ENCODE data around the gene BTNL9.
"Not testable (repeated sequence)": the region's sequence is repeated elsewhere in the genome, so short reads cannot be mapped to it uniquely, and the experiment has no call there.

The BTNL9 gene

DNA sequence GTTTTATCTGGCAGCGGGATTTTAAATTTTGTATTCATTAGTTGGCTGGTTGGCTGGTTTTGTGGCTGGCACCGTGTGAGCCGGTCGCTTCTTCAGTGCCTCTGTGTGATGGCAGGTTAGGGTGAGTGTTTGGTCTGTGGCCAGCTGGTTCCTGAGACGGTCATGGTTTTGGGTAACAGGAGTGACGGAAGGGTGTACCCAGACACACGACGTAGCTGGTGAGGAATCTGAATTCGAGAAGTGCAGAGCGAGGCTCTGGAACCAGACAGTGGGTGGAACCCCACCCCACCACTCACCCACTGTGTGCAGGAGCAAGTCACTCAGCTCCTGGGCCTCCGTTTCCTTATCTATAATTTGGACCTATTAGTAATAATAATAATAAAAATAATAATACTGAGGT lies 2.7 kb downstream of the BTNL9 start:
- no peak for DNase-seq (ENCODE audit: low read depth in 2 of 3, low spot score in 1 of 3)

DNA sequence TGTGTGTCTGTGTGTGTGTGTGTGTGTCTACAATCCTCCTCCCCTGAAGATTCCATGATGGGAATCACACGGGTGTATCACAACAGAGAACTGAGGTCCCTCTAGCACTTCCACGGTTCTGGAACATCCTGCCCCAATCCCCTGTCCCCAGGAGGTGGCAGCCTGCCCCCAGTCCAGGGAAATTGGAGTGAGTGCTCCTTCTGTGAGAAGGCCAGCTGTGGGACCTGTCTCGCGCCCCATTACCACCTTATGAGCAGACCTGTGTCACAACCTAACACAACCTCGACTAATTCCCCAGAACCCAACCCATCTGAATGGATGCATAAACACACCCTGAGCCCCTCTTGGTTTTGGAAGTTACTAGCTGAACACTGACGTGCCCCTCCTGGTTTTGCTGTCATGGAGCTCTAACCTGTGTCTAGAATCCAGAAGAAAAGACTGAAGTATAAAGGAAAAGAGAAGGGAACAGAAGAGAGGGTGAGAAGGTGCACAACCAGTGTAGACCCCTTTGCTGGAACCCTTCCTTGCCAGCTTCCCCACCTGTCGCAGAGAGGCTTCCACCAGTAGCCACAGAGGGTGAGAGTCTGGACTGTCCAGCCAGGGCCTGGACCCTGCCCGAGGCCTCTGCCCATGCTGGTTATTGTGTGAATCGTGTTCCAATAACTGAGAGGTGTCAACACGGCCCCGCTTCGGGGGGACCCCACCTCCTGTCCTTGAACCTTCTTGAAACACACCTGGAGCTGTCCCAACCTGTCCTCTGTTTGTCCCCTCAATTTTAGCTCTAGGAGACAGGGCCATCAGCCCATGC lies 3.4 kb downstream of the BTNL9 start:
- no peak for DNase-seq (ENCODE audit: low read depth in 2 of 3, low spot score in 1 of 3)

DNA sequence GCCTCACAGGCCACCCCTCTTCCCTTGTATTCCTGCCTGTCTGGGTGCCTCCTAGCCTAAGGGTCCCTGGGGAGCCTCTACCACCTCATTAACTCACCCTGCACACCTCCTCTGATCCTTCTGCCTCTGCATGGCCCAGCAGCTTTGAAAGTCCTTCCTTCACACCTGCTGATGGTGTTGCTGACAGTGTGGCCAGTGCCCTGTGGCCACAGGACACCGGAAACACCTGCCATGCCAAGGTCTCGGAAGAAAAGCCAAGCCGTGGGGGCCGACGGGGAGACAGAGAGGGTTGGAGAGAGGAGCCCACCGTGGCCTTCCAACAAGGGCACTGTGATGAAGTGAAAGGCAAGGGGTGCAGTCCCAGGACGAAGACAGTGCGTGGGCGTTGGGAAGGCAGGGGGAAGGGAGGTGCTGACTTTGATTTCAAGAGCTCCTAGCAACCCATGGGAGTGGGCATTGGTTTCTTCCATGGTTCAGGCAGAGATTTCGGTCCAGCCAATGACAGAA lies 4.1 kb downstream of the BTNL9 start:
- no peak for DNase-seq (ENCODE audit: low read depth in 2 of 3, low spot score in 1 of 3)

DNA sequence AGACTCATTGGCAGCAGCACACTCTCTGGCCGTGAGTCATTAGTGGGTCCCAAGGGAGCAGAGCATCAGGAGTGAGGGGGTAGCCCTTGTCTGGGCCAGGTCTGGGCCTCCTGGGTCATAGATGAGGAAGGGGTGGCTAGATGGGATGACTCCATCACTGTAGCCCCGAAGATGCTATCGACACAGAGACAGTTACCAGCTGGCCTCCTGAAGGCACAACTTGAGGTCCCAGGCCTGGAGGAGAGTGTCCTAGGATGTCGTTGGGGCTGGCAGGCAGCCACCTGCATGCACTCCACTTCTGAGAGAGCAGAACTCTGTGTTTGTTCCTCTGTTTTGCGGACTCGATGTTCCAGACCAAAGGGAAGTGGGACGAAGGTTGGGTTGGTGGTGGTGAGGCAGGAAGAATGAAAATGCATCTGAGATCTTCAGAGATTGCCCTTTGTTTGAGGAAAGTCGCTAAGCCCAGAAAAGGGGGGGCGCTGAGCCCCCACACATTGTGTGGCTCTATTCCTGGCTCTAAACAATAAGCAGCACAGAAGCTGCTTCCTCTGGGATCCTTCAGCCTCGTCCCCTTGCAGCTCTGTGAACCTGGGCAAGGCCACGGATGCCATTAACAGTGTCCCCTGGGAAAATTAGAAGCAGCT lies 4.7 kb downstream of the BTNL9 start:
- no peak for DNase-seq (ENCODE audit: low read depth in 2 of 3, low spot score in 1 of 3)

DNA sequence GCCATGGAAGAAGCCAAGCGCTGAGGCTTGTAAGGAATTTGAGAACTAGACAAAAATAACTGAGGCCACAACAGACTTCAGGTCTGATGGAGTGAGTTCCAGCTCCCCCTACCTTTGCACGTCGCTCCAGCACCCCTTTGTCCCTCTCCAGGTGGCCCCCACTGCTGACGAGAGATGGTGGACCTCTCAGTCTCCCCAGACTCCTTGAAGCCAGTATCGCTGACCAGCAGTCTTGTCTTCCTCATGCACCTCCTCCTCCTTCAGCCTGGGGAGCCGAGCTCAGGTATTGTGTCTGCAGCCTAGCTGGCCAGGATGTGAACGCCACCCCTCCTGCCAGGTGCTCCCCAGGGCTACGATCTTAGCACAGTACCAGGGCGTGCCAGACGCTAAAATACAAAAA lies 5.2 kb downstream of the BTNL9 start:
- DNase-seq (ENCODE audit: low read depth in 2 of 3, low spot score in 1 of 3), result no peak

DNA sequence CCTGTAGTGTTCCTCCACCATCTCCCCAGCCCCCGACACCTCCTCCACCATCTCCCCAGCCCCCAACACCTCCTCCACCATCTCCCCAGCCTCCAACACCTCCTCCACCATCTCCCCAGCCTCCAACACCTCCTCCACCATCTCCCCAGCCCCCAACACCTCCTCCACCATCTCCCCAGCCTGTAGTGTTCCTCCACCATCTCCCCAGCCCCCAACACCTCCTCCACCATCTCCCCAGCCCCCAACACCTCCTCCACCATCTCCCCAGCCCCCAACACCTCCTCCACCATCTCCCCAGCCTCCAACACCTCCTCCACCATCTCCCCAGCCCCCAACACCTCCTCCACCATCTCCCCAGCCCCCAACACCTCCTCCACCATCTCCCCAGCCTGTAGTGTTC lies 5.8 kb downstream of the BTNL9 start:
- DNase-seq (ENCODE audit: low read depth in 2 of 3, low spot score in 1 of 3), result not testable (repeated sequence)

DNA sequence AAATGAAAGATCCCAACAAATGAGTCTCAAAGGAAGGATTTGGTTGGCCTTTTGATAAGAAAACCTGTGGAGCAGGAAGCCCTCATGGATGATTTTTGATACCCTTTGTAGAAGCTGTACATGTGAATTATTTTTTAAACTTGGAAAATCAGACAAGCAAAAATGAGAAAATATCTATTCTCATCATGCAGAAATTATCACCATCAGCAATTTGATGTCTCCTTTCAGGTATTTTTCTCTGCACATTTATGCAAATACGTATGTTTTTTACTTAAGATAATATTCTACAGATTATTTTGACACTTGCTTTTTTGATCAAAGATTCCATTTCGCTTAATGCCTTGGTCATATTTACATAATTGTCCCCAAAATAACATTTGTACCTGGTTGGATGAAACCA lies 7.2 kb downstream of the BTNL9 start:
- DNase-seq (ENCODE audit: low read depth in 2 of 3, low spot score in 1 of 3), result no peak

DNA sequence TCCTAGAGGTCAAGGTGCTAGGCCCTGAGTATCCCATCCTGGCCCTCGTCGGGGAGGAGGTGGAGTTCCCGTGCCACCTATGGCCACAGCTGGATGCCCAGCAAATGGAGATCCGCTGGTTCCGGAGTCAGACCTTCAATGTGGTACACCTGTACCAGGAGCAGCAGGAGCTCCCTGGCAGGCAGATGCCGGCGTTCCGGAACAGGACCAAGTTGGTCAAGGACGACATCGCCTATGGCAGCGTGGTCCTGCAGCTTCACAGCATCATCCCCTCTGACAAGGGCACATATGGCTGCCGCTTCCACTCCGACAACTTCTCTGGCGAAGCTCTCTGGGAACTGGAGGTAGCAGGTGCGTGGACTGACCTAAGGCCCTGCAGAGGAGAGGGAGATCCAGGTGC lies 7.9 kb downstream of the BTNL9 start:
- no peak for DNase-seq (ENCODE audit: low read depth in 2 of 3, low spot score in 1 of 3)

DNA sequence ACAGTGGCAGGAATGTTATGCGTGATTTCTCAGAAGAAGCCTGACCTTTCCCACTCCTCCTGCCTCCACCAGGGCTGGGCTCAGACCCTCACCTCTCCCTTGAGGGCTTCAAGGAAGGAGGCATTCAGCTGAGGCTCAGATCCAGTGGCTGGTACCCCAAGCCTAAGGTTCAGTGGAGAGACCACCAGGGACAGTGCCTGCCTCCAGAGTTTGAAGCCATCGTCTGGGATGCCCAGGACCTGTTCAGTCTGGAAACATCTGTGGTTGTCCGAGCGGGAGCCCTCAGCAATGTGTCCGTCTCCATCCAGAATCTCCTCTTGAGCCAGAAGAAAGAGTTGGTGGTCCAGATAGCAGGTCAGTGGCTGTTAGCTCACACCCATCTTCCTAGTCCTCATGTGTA lies 9.9 kb downstream of the BTNL9 start:
- no peak for DNase-seq (ENCODE audit: low read depth in 2 of 3, low spot score in 1 of 3)

DNA sequence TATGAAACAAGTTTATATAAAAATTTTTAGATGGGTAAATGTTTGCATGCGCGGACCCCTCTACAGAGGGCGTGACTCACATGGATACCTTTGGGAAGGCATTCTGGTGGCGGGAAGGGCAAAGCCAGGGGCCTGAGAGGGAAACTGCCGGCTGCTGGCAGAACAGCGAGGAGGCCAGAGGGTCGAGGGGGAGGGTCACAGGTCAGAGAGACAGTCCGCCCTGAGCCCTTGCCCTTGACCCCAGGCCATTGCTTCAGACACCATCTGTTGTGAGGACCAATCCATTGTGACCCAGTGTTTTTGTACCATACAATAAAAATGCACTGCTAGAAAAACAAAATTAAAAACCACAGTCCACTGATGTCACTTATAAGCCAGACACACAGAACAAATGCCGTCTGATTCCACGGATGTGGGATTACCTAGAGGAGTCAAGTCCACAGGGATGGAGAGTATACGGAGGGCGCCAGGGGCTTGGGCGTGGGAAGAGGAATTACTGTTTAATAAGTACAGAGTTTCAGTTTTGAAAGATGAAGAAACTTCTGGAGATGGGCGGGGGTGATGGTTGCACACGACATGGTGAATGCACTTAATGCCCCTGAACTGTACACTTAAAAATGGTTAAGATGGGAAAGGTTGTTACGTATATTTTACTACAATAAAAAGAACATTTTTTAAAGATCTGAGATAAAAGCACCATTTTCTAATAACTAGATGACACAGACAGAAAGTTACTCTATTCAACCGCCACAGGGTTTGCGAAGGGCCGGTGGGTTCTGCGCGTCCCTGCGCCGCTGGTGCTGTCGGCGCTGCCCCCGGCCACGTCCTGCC lies 12.0 kb downstream of the BTNL9 start:
- no peak for DNase-seq (ENCODE audit: low read depth in 2 of 3, low spot score in 1 of 3)

DNA sequence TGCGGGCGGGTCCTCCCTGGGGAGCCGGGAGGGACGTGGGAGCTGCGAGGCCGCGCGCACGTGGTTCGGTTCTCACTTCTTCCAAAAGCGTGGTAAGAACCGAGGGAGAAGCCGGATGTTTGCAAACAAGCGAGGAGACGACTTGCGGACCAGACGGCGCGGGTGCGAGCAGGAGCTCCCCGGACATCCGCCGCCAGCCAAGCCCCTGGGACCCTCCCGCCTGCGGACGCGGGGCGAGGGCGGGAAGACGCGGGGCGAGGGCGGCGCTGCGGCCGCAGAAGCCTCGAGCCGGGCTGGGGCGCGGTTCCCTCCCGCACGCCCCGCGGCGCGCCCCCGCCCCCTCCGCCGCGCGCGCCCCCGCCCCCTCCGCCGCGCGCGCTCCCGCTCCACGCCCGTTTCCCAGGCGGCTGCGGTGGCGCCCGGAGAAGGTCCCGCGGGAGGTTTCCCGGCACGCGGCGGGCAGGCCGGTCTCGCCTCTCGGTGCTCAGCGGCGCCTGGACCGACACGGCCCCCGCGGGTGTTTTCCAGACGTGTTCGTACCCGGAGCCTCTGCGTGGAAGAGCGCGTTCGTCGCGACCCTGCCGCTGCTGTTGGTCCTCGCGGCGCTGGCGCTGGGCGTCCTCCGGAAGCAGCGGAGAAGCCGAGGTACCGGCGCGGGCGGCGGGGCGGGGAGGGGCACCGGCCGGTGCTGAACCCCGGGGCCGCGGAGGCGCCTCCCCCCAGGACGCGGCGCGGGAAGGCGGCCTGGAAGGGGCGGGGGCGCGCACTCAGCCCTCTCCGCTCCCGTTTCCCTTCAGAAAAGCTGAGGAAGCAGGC lies 12.8 kb downstream of the BTNL9 start:
- no peak for DNase-seq (ENCODE audit: low read depth in 2 of 3, low spot score in 1 of 3)

DNA sequence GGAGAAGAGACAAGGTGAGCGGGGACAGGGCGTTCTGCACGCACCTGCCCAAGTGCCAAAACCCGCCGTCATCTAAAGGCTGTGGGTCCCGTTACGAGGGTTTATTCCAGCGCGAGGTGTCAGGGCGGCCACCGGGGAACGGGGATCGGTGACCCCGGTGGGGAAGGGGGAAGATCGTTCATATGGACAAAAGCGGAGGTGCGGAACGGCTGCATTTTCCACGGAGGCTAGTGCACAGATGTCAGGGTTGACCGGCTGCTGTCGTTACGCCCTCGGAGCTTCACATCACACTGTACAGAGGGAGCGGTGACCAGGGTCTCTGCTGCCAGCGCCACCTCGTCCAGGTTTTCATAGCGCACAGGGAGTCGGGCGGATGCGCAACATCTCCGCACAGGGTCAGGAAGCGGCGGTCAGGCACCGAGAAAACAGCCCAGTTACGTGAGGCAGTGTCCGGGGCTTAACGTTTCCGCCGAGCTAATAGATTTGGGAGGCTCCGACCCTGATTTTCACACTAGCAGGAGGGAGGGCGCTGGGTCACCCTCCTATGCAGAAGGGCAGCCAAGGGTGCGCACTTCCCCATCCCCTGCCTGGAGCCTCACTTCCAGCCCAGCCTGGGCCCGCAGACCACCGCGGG lies 13.5 kb downstream of the BTNL9 start:
- no peak for DNase-seq (ENCODE audit: low read depth in 2 of 3, low spot score in 1 of 3)

DNA sequence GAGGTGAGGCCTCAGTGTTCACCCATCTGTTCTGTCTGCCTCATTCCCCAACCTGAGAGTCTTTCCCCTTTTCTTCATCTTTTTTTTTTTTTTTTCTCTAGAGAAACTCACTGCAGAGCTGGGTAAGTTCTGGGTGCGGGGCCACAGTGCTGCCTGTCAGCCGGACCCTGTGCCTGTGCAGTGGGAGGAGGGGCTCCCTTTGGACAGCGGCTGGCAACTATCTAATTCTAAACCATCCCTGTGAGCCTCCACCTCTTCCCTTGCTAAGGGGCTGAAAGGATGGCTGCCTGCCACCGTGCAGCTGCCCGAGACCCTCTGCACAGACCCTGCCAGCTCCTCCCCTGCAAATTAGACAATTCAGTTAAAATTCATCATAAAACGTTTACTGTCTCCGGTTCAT lies 14.1 kb downstream of the BTNL9 start:
- no peak for DNase-seq (ENCODE audit: low read depth in 2 of 3, low spot score in 1 of 3)

DNA sequence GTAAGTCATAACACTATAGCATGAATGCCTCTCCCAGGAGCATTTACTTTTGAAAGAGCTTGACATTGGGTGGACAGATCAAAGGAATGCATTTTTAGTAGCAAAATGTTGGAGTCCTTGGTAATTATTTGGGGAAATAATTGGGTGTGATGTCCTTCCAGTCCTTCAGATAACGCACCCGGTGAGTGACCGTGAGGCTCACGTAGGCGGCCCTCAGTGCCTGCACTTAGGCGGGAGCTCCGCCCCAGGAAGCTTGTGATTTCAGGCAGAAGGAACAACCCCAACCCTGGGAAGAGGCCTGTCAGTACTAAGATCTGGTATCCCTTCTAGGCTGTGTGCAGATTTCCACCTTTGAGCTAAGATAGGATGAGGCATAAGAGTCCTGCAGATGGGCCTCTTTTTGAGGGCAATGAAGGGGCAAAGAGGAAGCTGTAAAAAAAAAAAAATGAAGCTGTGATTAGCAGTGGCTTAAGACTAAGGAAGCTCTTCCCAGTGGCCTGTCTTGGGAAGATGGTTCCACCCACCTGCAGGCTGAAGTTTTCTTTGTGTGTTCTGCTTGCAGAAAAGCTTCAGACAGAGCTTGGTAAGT lies 14.9 kb downstream of the BTNL9 start:
- no peak for DNase-seq (ENCODE audit: low read depth in 2 of 3, low spot score in 1 of 3)

DNA sequence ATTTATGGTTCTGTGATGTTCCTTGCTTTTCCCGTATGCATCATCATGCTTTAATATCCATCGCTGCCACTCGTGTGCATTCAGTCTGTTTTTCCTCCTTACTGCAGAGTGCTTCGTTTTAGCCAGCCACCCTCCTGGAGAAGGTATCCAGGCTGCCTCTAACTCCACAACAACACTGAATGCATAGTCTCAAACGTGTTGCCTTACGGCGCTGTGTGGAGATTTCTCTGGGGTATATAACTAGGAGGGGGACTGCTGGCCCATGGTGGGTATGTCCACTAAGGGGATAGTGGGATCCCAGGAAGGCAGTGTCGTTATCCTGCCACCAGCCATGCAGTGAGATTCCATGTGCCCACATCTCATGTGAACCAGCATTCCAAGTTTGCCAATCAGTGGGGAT lies 16.4 kb downstream of the BTNL9 start:
- no peak for DNase-seq (ENCODE audit: low read depth in 2 of 3, low spot score in 1 of 3)

DNA sequence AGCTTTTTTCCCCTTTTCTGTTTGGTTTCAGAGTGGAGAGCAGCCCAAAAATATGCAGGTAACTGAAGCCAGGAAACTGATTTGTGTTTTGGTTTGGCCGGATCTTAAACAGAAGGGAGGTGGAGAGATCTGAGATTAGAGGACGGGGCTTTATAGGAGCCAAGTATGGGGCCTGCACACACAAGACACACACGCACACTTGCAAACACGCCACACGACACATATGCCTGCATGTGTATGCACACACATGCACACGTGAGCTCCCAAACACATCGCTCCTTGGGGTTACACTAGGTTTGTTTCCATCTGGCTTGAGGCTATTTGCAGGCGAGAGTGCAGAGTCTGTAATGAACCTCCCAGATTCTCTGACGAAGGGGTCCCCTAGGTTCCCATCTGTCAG lies 18.3 kb downstream of the BTNL9 start:
- no peak for DNase-seq (ENCODE audit: low read depth in 2 of 3, low spot score in 1 of 3)

DNA sequence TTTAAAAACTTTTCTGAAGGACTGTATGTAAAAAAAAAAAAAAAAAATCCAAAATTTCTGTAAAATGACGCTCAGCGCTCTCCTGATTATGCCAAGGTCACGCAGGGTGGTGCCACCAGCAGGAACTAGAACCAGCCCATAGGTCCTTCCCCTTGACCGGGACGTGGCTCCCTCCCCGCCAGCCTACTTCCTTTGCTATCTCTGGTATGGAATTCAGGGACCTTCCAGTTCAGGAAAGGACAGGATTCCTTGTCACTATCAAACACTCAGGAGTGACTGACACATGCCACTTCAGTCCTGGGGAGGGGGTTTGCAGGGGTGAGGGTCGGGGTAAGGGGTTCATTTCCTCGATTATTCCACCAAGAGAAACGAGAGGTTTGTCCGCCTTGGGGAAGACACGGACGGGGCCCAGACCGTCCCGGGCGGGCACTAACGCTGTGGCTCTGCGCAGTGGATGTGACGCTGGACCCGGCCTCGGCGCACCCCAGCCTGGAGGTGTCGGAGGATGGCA lies 18.8 kb downstream of the BTNL9 start:
- DNase-seq (ENCODE audit: low read depth in 2 of 3, low spot score in 1 of 3), result no peak

DNA sequence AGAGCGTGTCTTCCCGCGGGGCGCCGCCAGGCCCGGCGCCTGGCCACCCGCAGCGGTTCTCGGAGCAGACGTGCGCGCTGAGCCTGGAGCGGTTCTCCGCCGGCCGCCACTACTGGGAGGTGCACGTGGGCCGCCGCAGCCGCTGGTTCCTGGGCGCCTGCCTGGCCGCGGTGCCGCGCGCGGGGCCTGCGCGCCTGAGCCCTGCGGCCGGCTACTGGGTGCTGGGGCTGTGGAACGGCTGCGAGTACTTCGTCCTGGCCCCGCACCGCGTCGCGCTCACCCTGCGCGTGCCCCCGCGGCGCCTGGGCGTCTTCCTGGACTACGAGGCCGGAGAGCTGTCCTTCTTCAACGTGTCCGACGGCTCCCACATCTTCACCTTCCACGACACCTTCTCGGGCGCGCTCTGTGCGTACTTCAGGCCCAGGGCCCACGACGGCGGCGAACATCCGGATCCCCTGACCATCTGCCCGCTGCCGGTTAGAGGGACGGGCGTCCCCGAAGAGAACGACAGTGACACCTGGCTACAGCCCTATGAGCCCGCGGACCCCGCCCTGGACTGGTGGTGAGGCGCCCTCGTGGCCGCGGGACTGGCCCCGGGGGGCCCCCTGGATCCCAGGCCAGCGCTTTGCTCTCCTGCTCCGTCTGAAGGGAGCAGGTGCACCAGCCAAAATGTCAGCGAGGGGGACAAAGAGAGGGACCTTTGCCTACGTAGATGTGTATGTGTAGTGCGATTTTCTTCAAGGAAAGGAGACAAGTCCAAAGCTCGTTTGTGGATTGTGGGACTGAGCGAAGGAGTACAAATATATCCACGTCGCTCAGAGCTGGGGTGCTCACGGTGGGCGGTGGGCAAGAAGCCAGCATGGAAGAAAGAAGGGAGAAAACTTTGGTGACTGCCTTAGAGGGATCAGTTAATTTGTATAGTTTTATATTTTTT lies 19.5 kb downstream of the BTNL9 start:
- DNase-seq (ENCODE audit: low read depth in 2 of 3, low spot score in 1 of 3), result no peak

DNA sequence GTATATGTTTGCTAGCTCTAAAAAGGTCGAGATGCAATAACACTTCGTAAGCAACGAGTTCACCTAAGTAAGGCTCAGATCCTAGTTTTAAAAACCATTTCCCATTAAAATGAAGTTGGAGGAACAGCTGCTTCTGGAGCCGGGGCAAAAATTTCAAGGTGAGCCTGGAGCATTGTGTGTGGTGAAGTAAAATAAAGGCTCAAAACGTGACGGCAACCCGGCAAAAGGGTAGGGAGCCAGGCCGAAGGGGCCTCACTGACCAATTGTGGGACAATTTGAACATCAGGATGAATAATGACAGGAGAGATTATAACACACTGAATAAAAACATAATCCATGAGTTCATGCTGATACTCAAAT lies 20.1 kb downstream of the BTNL9 start:
- no peak for DNase-seq (ENCODE audit: low read depth in 2 of 3, low spot score in 1 of 3)
